Uterus (tissue), 4 donors: ENCODE results near the gene PACRG. TPM values are rescaled to one million over a fixed set of nuclear protein-coding genes. Genes with fewer than 3 reads are reported as not detected.

Experiments used
- DNase-seq, 2 donors: peaks; one replicate each; pipeline ENCODE4 v3.0.0-alpha.2; 2019 to 2020
- H3K27ac ChIP-seq, 2 donors: fragments of 200-600 bp; sonication (generic); 1 replicate in 1 of 2; 2 replicates in 1 of 2; pipeline ENCODE4 v1.5.1; 2016 to 2018
- H3K27me3 ChIP-seq, 2 donors: fragments of 200-600 bp; sonication (generic); one replicate each; pipeline ENCODE4 v1.5.1; 2018 to 2019; ENCODE audit warnings: control low read depth in 1 of 2
- H3K36me3 ChIP-seq, 2 donors: fragments of 200-600 bp; sonication (generic); one replicate each; pipeline ENCODE4 v1.5.1; 2019; ENCODE audit warnings: control low read depth in 1 of 2
- H3K4me1 ChIP-seq, 2 donors: fragments of 200-600 bp; sonication (generic); one replicate each; pipeline ENCODE4 v1.5.1; 2018 to 2019; ENCODE audit warnings: control low read depth in 1 of 2
- H3K4me3 ChIP-seq, 2 donors: fragments of 200-600 bp; sonication (generic); 1 replicate in 1 of 2; 2 replicates in 1 of 2; pipeline ENCODE4 v1.5.1; 2018 to 2019; ENCODE audit warnings: mild to moderate bottlenecking in 1 of 2
- H3K9me3 ChIP-seq, 2 donors: fragments of 200-600 bp; sonication (generic); one replicate each; pipeline ENCODE4 v1.5.1; 2019; ENCODE audit warnings: control low read depth in 1 of 2
- CTCF ChIP-seq, 4 experiments: fragments of 200-600 bp in 2 of 4; fragments of 450-650 bp in 2 of 4; sonication (generic) in 2 of 4; IDR thresholded peaks; one replicate each; pipeline ENCODE4 v1.5.1; 2016 to 2019; ENCODE audit warnings: antibody characterized with exemption in 4 of 4, mild to moderate bottlenecking in 2 of 4, moderate library complexity in 1 of 4
- POLR2A ChIP-seq, 2 donors: fragments of 450-650 bp; IDR thresholded peaks; one replicate each; pipeline ENCODE4 v1.6.1; 2016; ENCODE audit warnings: antibody characterized with exemption in 2 of 2, mild to moderate bottlenecking in 1 of 2, moderate library complexity in 1 of 2
- intact Hi-C: fragments of 100-400 bp; cut with DNase I; formaldehyde crosslinking; loops from one replicate; pipeline ENCODE4 v1.15.1; 2023; ENCODE audit warnings: low total_unique reads
- total RNA-seq, 4 donors: library from RNA; depleted of rRNA in 3 of 4; stranded (reverse); fragments of >200 nt in 3 of 4; gene quantifications; one replicate each; pipeline versions ENCODE4 v1.1.0 to v1.2.4, GENCODE V29; 2014 to 2023
- donor health status: DM: yes; HTN: yes; CAD: no.

PACRG gene
- total RNA-seq, 4 donors from 2014 or later: 4.6 to 12.3 (median 7.5) TPM

- intact Hi-C loops: no loop called here
- no peaks in the 10 kb centered on the region for H3K4me1 ChIP-seq
- TF ChIP-seq POLR2A (IDR thresholded peaks at IDR 0.05) (no peak), CTCF (IDR thresholded peaks at IDR 0.05) (no peak)
- H3K27ac ChIP-seq: no peak overlapping the region
- no peak overlapping the region for H3K4me3 ChIP-seq
- no peak for DNase-seq
- H3K9me3 ChIP-seq: no peaks in the 10 kb centered on the region
- H3K36me3 ChIP-seq: no peaks in the 10 kb centered on the region
- H3K27me3 ChIP-seq: no peaks in the 10 kb centered on the region
These were observed 522.3 kb downstream of the PACRG start for GRCh38 chr6:163250116-163250515.

GRCh38 chr6:163252061-163252591 is 524.4 kb downstream of the PACRG start:
- Histone ChIP-seq H3K36me3 (no peaks in the 10 kb centered on the region), H3K4me3 (no peak overlapping the region), H3K4me1 (no peaks in the 10 kb centered on the region), H3K27ac (no peak overlapping the region), H3K9me3 (no peaks in the 10 kb centered on the region), H3K27me3 (no peaks in the 10 kb centered on the region)
- intact Hi-C loops: no loop called here
- TF ChIP-seq CTCF (IDR thresholded peaks at IDR 0.05): no peak
- TF ChIP-seq POLR2A (IDR thresholded peaks at IDR 0.05): no peak
- DNase-seq: no peak

GRCh38 chr6:163253556-163254213 is 525.9 kb downstream of the PACRG start:
- no peak for TF ChIP-seq CTCF (IDR thresholded peaks at IDR 0.05)
- no peak for TF ChIP-seq POLR2A (IDR thresholded peaks at IDR 0.05)
- H3K4me3 ChIP-seq: no peak overlapping the region
- intact Hi-C loops: no loop called here
- H3K36me3 ChIP-seq: no peaks in the 10 kb centered on the region
- no peaks in the 10 kb centered on the region for H3K27me3 ChIP-seq
- no peak for DNase-seq
- no peaks in the 10 kb centered on the region for H3K9me3 ChIP-seq
- H3K27ac ChIP-seq: no peak overlapping the region
- no peaks in the 10 kb centered on the region for H3K4me1 ChIP-seq

GRCh38 chr6:163254341-163254835 is 526.6 kb downstream of the PACRG start:
- no peaks in the 10 kb centered on the region for H3K27me3 ChIP-seq
- DNase-seq: no peak
- no peaks in the 10 kb centered on the region for H3K4me1 ChIP-seq
- TF ChIP-seq CTCF (IDR thresholded peaks at IDR 0.05) (no peak), POLR2A (IDR thresholded peaks at IDR 0.05) (no peak)
- no peaks in the 10 kb centered on the region for H3K9me3 ChIP-seq
- intact Hi-C loops: no loop called here
- no peak overlapping the region for H3K4me3 ChIP-seq
- H3K27ac ChIP-seq: no peak overlapping the region
- H3K36me3 ChIP-seq: no peaks in the 10 kb centered on the region

- Histone ChIP-seq H3K4me1 (no peaks in the 10 kb centered on the region), H3K4me3 (no peak overlapping the region), H3K36me3 (no peaks in the 10 kb centered on the region), H3K9me3 (no peaks in the 10 kb centered on the region), H3K27me3 (no peaks in the 10 kb centered on the region), H3K27ac (no peak overlapping the region)
- TF ChIP-seq CTCF (IDR thresholded peaks at IDR 0.05) (no peak), POLR2A (IDR thresholded peaks at IDR 0.05) (no peak)
- DNase-seq: no peak
- intact Hi-C loops: no loop called here
These were observed 527.5 kb downstream of the PACRG start for GRCh38 chr6:163255265-163255664.
